Measurements from ENCODE around the gene SPAG8.

SPAG8 gene

DNA sequence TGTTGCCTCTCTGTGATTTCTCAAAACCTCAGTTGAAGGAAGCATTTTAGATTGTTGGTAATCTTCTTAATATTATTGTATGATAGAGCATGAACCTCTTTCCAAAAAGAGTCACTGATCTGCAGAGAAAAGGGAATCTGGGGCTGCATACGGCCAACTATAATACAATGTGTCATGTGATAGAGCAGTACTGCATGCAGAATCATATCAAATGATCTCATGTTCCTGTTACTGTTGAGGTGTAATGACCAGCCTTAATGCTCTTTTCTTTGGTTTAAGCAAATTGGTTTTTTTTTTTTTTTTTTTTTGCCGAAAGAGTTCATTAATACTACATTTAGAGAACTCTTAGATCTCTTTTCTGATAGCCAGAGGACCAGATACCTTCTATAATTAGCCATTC is 45.1 kb downstream of the SPAG8 start:
- H3K4me2 ChIP-seq (ENCODE audit: low read length) = no peak overlapping the region
- H3F3A ChIP-seq (ENCODE audit: control insufficient read depth, insufficient read depth) = peaks cover 5% of the 10 kb centered on the region; the same call in 1 of the 2 replicates
- no peaks in the 10 kb centered on the region for H4K20me1 ChIP-seq (ENCODE audit: control insufficient read depth, insufficient read depth, low read depth, low read length)
- no peak overlapping the region for H3K4me3 ChIP-seq (ENCODE audit: low read length)
- no peaks in the 10 kb centered on the region for H3K27me3 ChIP-seq (ENCODE audit: control insufficient read depth, low read length)
- H3K9me2 ChIP-seq (replicated peaks; ENCODE audit: control insufficient read depth, low read length) = no peaks in the 10 kb centered on the region
- H3K4me1 ChIP-seq (ENCODE audit: control insufficient read depth, low read length) = peaks cover 16% of the 10 kb centered on the region
- H3K9me3 ChIP-seq (ENCODE audit: control insufficient read depth, insufficient read depth, low read length) = no peaks in the 10 kb centered on the region
- H3K36me3 ChIP-seq (ENCODE audit: control insufficient read depth, low read length) = no peaks in the 10 kb centered on the region
- TF ChIP-seq, protein P1, sequence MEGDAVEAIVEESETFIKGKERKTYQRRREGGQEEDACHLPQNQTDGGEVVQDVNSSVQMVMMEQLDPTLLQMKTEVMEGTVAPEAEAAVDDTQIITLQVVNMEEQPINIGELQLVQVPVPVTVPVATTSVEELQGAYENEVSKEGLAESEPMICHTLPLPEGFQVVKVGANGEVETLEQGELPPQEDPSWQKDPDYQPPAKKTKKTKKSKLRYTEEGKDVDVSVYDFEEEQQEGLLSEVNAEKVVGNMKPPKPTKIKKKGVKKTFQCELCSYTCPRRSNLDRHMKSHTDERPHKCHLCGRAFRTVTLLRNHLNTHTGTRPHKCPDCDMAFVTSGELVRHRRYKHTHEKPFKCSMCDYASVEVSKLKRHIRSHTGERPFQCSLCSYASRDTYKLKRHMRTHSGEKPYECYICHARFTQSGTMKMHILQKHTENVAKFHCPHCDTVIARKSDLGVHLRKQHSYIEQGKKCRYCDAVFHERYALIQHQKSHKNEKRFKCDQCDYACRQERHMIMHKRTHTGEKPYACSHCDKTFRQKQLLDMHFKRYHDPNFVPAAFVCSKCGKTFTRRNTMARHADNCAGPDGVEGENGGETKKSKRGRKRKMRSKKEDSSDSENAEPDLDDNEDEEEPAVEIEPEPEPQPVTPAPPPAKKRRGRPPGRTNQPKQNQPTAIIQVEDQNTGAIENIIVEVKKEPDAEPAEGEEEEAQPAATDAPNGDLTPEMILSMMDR (IDR thresholded peaks at IDR 0.05; ENCODE audit: low read depth, low read length, poor library complexity, severe bottlenecking) = no peak
- TF ChIP-seq EZH2phosphoT487 (IDR thresholded peaks at IDR 0.05; ENCODE audit: borderline replicate concordance, low read length) = no peak
- peaks cover 3% of the 10 kb centered on the region for H3K79me2 ChIP-seq (ENCODE audit: control insufficient read depth, low read length)
- no peak overlapping the region for H3K27ac ChIP-seq (ENCODE audit: low read depth, low read length)

DNA sequence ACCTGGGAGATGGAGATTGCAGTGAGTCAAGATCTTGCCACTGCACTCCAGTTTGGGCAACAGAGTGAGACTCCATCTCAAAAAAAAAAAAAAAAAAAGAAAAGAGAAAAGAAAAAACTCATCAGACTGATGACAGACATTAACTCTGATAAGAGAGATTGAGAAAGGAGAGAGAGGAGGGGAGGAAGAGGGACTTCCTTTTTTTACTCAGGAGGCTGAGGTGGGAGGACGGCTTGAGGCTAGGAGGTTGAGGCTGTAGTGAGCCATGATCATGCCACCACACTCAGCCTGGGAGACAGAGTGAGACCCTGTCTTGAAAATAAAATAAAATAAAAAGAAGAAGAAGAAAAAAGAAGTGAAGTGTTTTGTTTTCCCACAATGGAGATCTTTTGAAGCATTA is 48.3 kb downstream of the SPAG8 start:
- Histone ChIP-seq H3K4me1 (ENCODE audit: control insufficient read depth, low read length) (peaks cover 20% of the 10 kb centered on the region), H3F3A (ENCODE audit: control insufficient read depth, insufficient read depth) (peaks cover 5% of the 10 kb centered on the region), H3K79me2 (ENCODE audit: control insufficient read depth, low read length) (peaks cover 7% of the 10 kb centered on the region), H3K27ac (ENCODE audit: low read depth, low read length) (no peak overlapping the region), H3K36me3 (ENCODE audit: control insufficient read depth, low read length) (no peaks in the 10 kb centered on the region), H3K9me2 (replicated peaks; ENCODE audit: control insufficient read depth, low read length) (no peaks in the 10 kb centered on the region), H3K9me3 (ENCODE audit: control insufficient read depth, insufficient read depth, low read length) (no peaks in the 10 kb centered on the region), H4K20me1 (ENCODE audit: control insufficient read depth, insufficient read depth, low read depth, low read length) (no peaks in the 10 kb centered on the region), H3K27me3 (ENCODE audit: control insufficient read depth, low read length) (no peaks in the 10 kb centered on the region), H3K4me2 (ENCODE audit: low read length) (no peak overlapping the region), H3K4me3 (ENCODE audit: low read length) (no peak overlapping the region)
- TF ChIP-seq, protein P1 (IDR thresholded peaks at IDR 0.05; ENCODE audit: low read depth, low read length, poor library complexity, severe bottlenecking) = no peak
- no peak for TF ChIP-seq EZH2phosphoT487 (IDR thresholded peaks at IDR 0.05; ENCODE audit: borderline replicate concordance, low read length)

DNA sequence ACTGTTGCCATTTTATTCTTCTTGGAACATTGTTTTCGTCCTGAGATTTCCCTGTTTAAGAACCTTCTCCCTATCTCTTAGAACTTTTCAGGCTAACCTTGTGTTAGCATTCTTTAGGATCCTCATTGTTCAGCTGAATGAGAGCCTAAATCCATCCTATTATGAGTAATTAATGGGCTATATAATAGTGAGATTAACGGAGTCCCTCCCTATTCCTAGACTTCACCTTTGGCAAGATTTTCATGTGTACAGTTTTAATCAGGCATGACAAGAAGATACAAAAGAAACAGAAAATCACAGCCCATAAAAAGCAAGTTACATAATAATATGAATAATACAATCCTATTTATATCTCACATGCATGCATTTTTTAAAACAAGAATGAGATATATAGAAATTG is 48.9 kb downstream of the SPAG8 start:
- Histone ChIP-seq H3K36me3 (ENCODE audit: control insufficient read depth, low read length) (no peaks in the 10 kb centered on the region), H3K9me2 (replicated peaks; ENCODE audit: control insufficient read depth, low read length) (no peaks in the 10 kb centered on the region), H3K4me1 (ENCODE audit: control insufficient read depth, low read length) (peaks cover 27% of the 10 kb centered on the region), H3K4me2 (ENCODE audit: low read length) (no peak overlapping the region), H3F3A (ENCODE audit: control insufficient read depth, insufficient read depth) (peaks cover 12% of the 10 kb centered on the region), H3K27me3 (ENCODE audit: control insufficient read depth, low read length) (no peaks in the 10 kb centered on the region), H3K4me3 (ENCODE audit: low read length) (no peak overlapping the region), H3K27ac (ENCODE audit: low read depth, low read length) (no peak overlapping the region), H4K20me1 (ENCODE audit: control insufficient read depth, insufficient read depth, low read depth, low read length) (no peaks in the 10 kb centered on the region), H3K79me2 (ENCODE audit: control insufficient read depth, low read length) (peaks cover 10% of the 10 kb centered on the region), H3K9me3 (ENCODE audit: control insufficient read depth, insufficient read depth, low read length) (no peaks in the 10 kb centered on the region)
- TF ChIP-seq, protein P1 (IDR thresholded peaks at IDR 0.05; ENCODE audit: low read depth, low read length, poor library complexity, severe bottlenecking) = no peak
- TF ChIP-seq EZH2phosphoT487 (IDR thresholded peaks at IDR 0.05; ENCODE audit: borderline replicate concordance, low read length) = no peak

All from DOHH2 (cell line).